Neural cell (in vitro differentiated cells): Measurements from ENCODE around the gene APBB2. TPM values are rescaled to one million over a fixed set of nuclear protein-coding genes. Genes with fewer than 3 reads are reported as not detected.

ENCODE experiments used
- H2AFZ ChIP-seq: fragments of 200-600, 300-800 bp; sonication (generic), shearing (Covaris generic); 2 replicates; pipeline ENCODE4 v1.6.0; 2014; ENCODE audit warnings: low read depth, mild to moderate bottlenecking, antibody characterized with exemption, low read length, moderate library complexity
- H3F3A ChIP-seq: fragments of 200-600 bp; shearing (Covaris generic); 2 replicates; pipeline ENCODE4 v1.6.1; 2016; ENCODE audit warnings: mild to moderate bottlenecking, moderate library complexity, mixed read lengths, antibody characterized with exemption, low read length; ENCODE audit not compliant: insufficient read depth, poor library complexity, severe bottlenecking
- H3K27ac ChIP-seq: fragments of 200-600, 300-800 bp; sonication (generic), shearing (Covaris generic); 2 replicates; pipeline ENCODE4 v1.5.1; 2014; ENCODE audit warnings: mild to moderate bottlenecking, low read length, moderate library complexity
- H3K27me3 ChIP-seq: fragments of 300-800, 200-600 bp; sonication (generic), shearing (Covaris generic); 2 replicates; pipeline ENCODE4 v1.6.0; 2014; ENCODE audit warnings: mild to moderate bottlenecking, low read depth, low read length, moderate library complexity; ENCODE audit not compliant: insufficient read depth
- H3K36me3 ChIP-seq: fragments of 300-800, 200-600 bp; sonication (generic), shearing (Covaris generic); 2 replicates; pipeline ENCODE4 v1.5.1; 2014; ENCODE audit warnings: mild to moderate bottlenecking, antibody characterized with exemption, low read length, moderate library complexity; ENCODE audit not compliant: insufficient read depth
- H3K4me2 ChIP-seq: fragments of 300-800, 200-600 bp; sonication (generic), shearing (Covaris generic); 2 replicates; pipeline ENCODE4 v1.6.0; 2014; ENCODE audit warnings: mild to moderate bottlenecking, low read length
- H3K4me3 ChIP-seq: fragments of 300-800, 200-600 bp; sonication (generic), shearing (Covaris generic); 2 replicates; pipeline ENCODE4 v1.5.1; 2014; ENCODE audit warnings: mild to moderate bottlenecking, low read length, moderate library complexity
- H3K79me2 ChIP-seq: fragments of 200-600 bp; shearing (Covaris generic); replicated peaks from 2 replicates; pipeline ENCODE4 v1.6.0; 2014; ENCODE audit warnings: mild to moderate bottlenecking, low read length, moderate library complexity; ENCODE audit not compliant: insufficient read depth
- H3K9ac ChIP-seq: fragments of 300-800, 200-600 bp; sonication (generic), shearing (Covaris generic); 2 replicates; pipeline ENCODE4 v1.6.1; 2016; ENCODE audit warnings: mild to moderate bottlenecking, low read length, mixed read lengths
- H3K9me2 ChIP-seq: fragments of 200-600 bp; shearing (Covaris generic); 2 replicates; pipeline ENCODE4 v1.6.1; 2016; ENCODE audit warnings: mild to moderate bottlenecking, low read length, mixed read lengths; ENCODE audit not compliant: insufficient read depth
- H3K9me3 ChIP-seq: fragments of 200-600, 300-800 bp; sonication (generic), shearing (Covaris generic); 2 replicates; pipeline ENCODE4 v1.6.1; 2016; ENCODE audit warnings: mild to moderate bottlenecking, mixed run types, low read length, moderate library complexity, mixed read lengths
- H4K20me1 ChIP-seq: fragments of 200-600 bp; shearing (Covaris generic); 2 replicates; pipeline ENCODE4 v1.6.1; 2016; ENCODE audit warnings: mild to moderate bottlenecking, mixed run types; ENCODE audit not compliant: insufficient read depth
- EP300 ChIP-seq: fragments of 450-650 bp; conservative IDR thresholded peaks from 2 replicates; pipeline ENCODE4 v1.6.1; 2014; ENCODE audit warnings: antibody characterized with exemption, mild to moderate bottlenecking, moderate library complexity; ENCODE audit not compliant: poor library complexity, severe bottlenecking
- EZH2 ChIP-seq: fragments of 200-600, 300-800 bp; shearing (Covaris generic), sonication (generic); IDR thresholded peaks from 2 replicates; pipeline ENCODE4 v1.6.1; 2014; ENCODE audit warnings: antibody characterized with exemption, low read length, borderline replicate concordance, mild to moderate bottlenecking; ENCODE audit not compliant: insufficient read depth, poor library complexity, severe bottlenecking
- MXI1 ChIP-seq: fragments of 450-650 bp; conservative IDR thresholded peaks from 2 replicates; pipeline ENCODE4 v1.6.1; 2014; ENCODE audit warnings: antibody characterized with exemption, mild to moderate bottlenecking; ENCODE audit not compliant: poor library complexity, severe bottlenecking
- POLR2AphosphoS5 ChIP-seq: IDR thresholded peaks from 2 replicates; pipeline ENCODE4 v1.6.1; 2012
- RAD21 ChIP-seq: fragments of 450-650 bp; conservative IDR thresholded peaks from 2 replicates; pipeline ENCODE4 v1.6.1; 2014; ENCODE audit warnings: antibody characterized with exemption, mild to moderate bottlenecking, moderate library complexity
- SMC3 ChIP-seq: fragments of 450-650 bp; conservative IDR thresholded peaks from 2 replicates; pipeline ENCODE4 v1.6.1; 2014; ENCODE audit warnings: antibody characterized with exemption, mild to moderate bottlenecking, moderate library complexity; ENCODE audit not compliant: poor library complexity
- TAF1 ChIP-seq: IDR thresholded peaks from 2 replicates; pipeline ENCODE4 v1.6.1; 2012; ENCODE audit warnings: low read depth
- polyA plus RNA-seq: library from polyadenylated mRNA; depleted of rRNA; stranded (reverse); fragments of >200 nt; gene quantifications from 2 replicates; pipeline ENCODE4 v1.2.3, GENCODE V29; 2014
- TF ChIP-seq, protein P1 (sequence below): fragments of 450-650 bp; IDR thresholded peaks from 2 replicates; pipeline ENCODE4 v1.5.1; 2014; ENCODE audit warnings: antibody characterized with exemption, mild to moderate bottlenecking, moderate library complexity; ENCODE audit not compliant: poor library complexity, severe bottlenecking
- TF ChIP-seq, protein P2 (sequence below): IDR thresholded peaks from 2 replicates; pipeline ENCODE4 v1.6.1; 2012; ENCODE audit warnings: borderline replicate concordance

Gene APBB2
- polyA plus RNA-seq, 1 donor from 2014 or later, result 41.9 TPM

DNA sequence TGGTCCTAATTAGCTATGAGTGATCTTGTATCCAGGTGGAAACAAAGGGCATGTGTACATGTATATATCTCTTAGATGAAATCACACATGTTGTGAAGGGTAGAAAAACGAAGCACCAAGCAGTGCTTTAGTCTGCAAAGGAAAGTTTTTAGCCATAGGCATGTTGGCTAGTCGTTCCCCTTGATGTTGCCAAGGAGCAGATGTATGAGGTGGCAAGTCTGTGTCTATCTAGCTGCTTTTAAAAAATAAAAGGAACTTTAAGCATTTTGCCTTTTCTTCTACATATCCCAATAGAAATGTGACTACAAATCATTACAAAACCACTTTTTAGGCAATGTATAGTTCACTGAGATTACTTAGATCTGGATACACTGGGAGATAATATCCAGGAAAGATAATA lies 401.5 kb downstream of the APBB2 start (continued):
- no peak for TF ChIP-seq POLR2AphosphoS5
- TF ChIP-seq RAD21, result no peak

DNA sequence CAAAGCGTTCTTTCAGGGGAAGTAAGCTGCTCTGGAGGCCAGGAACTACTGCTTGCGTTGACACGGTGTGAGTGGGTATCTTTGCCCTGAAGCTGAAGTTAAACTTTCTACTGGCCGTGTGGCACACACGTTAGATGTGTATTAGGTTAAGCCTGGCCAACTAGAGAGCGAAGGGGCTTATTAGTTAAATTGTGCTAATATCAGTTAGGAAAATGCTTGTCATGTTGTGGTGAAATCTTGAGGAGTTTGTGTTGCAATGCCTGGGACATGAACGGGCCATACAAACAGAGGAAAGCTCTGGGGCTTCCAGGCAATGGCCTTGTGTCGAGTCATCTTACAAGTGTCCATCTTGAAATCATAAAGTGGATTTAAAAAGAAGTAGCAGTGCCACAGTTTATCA lies 402.0 kb downstream of the APBB2 start:
- Histone ChIP-seq H3K36me3 (peaks cover 11% of the 10 kb centered on the region), H3F3A (no peaks in the 10 kb centered on the region), H3K4me3 (no peak overlapping the region), H2AFZ (no peak overlapping the region), H4K20me1 (no peaks in the 10 kb centered on the region), H3K27ac (no peak overlapping the region), H3K4me2 (no peak overlapping the region), H3K27me3 (no peaks in the 10 kb centered on the region), H3K9me2 (no peaks in the 10 kb centered on the region), H3K79me2 (no peaks in the 10 kb centered on the region), H3K9me3 (no peaks in the 10 kb centered on the region), H3K9ac (no peak overlapping the region)
- TF ChIP-seq, protein P1, sequence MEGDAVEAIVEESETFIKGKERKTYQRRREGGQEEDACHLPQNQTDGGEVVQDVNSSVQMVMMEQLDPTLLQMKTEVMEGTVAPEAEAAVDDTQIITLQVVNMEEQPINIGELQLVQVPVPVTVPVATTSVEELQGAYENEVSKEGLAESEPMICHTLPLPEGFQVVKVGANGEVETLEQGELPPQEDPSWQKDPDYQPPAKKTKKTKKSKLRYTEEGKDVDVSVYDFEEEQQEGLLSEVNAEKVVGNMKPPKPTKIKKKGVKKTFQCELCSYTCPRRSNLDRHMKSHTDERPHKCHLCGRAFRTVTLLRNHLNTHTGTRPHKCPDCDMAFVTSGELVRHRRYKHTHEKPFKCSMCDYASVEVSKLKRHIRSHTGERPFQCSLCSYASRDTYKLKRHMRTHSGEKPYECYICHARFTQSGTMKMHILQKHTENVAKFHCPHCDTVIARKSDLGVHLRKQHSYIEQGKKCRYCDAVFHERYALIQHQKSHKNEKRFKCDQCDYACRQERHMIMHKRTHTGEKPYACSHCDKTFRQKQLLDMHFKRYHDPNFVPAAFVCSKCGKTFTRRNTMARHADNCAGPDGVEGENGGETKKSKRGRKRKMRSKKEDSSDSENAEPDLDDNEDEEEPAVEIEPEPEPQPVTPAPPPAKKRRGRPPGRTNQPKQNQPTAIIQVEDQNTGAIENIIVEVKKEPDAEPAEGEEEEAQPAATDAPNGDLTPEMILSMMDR, result no peak
- TF ChIP-seq RAD21 (no peak), SMC3 (no peak), EZH2 (no peak), EP300 (no peak), TAF1 (no peak), POLR2AphosphoS5 (no peak), MXI1 (no peak)
- TF ChIP-seq, protein P2, sequence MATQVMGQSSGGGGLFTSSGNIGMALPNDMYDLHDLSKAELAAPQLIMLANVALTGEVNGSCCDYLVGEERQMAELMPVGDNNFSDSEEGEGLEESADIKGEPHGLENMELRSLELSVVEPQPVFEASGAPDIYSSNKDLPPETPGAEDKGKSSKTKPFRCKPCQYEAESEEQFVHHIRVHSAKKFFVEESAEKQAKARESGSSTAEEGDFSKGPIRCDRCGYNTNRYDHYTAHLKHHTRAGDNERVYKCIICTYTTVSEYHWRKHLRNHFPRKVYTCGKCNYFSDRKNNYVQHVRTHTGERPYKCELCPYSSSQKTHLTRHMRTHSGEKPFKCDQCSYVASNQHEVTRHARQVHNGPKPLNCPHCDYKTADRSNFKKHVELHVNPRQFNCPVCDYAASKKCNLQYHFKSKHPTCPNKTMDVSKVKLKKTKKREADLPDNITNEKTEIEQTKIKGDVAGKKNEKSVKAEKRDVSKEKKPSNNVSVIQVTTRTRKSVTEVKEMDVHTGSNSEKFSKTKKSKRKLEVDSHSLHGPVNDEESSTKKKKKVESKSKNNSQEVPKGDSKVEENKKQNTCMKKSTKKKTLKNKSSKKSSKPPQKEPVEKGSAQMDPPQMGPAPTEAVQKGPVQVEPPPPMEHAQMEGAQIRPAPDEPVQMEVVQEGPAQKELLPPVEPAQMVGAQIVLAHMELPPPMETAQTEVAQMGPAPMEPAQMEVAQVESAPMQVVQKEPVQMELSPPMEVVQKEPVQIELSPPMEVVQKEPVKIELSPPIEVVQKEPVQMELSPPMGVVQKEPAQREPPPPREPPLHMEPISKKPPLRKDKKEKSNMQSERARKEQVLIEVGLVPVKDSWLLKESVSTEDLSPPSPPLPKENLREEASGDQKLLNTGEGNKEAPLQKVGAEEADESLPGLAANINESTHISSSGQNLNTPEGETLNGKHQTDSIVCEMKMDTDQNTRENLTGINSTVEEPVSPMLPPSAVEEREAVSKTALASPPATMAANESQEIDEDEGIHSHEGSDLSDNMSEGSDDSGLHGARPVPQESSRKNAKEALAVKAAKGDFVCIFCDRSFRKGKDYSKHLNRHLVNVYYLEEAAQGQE, result no peak

DNA sequence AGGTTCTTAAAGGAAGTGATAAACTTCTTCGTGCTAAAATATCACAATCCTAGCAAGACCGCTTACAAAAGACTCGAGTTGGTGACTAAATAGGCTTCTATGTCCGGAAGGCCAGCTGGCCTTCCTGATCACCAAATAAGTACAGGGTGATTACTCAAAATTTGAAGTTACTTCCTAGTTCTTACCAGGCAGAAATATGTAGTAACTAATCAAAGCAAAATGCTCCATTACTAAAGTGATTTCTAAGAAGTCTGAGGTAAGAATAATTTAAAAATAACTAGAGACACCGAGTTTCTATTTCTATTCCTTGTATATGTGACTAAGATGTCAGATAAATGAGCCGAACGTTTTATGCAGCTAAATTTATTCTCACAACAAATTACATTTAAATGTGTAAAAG lies 402.4 kb downstream of the APBB2 start:
- no peaks in the 10 kb centered on the region for H3K9me3 ChIP-seq
- H4K20me1 ChIP-seq, result no peaks in the 10 kb centered on the region
- H3K9me2 ChIP-seq, result no peaks in the 10 kb centered on the region
- no peak for TF ChIP-seq TAF1
- H3K27me3 ChIP-seq, result no peaks in the 10 kb centered on the region
- H3K9ac ChIP-seq, result no peak overlapping the region
- H2AFZ ChIP-seq, result no peak overlapping the region
- peaks cover 11% of the 10 kb centered on the region for H3K36me3 ChIP-seq
- no peaks in the 10 kb centered on the region for H3F3A ChIP-seq
- no peaks in the 10 kb centered on the region for H3K79me2 ChIP-seq
- H3K4me3 ChIP-seq, result no peak overlapping the region
- no peak overlapping the region for H3K27ac ChIP-seq
- H3K4me2 ChIP-seq, result no peak overlapping the region
